ENCODE data around the gene FETUB. TPM values are rescaled to one million over a fixed set of nuclear protein-coding genes. Genes with fewer than 3 reads are reported as not detected.

The FETUB gene
- polyA plus RNA-seq, 3 donors = not detected

GRCh38 chr3:186653984-186654383, 13.8 kb downstream of the FETUB start:
- peaks cover 0 to 3% (median 0%) of the 10 kb centered on the region in 7 donors for H3K9me3 Mint-ChIP-seq
- H3K79me2 ChIP-seq (ENCODE audit: insufficient read depth, low read length) = no peaks in the 10 kb centered on the region
- H2AFZ ChIP-seq (ENCODE audit: insufficient read depth, low read depth, low read length, poor library complexity, severe bottlenecking) = no peak overlapping the region
- H3K4me3 Mint-ChIP-seq = no peak overlapping the region
- no peak overlapping the region for H3K4me2 ChIP-seq (replicated peaks; ENCODE audit: extremely low read depth, low read length, poor library complexity, severe bottlenecking)
- no peaks in the 10 kb centered on the region for H3K9me3 ChIP-seq (replicated peaks in 1 of 2; ENCODE audit: control insufficient read depth in 1 of 2, insufficient read depth in 1 of 2, low read length in 2 of 2)
- WGBS (ENCODE audit: insufficient coverage) = 71% methylated on average over 1 of the region's 6 CpGs
- H3K27ac ChIP-seq (ENCODE audit: low read depth in 1 of 2, low read length in 2 of 2) = no peak overlapping the region
- H4K20me1 ChIP-seq (ENCODE audit: insufficient read depth, low read length) = no peaks in the 10 kb centered on the region
- no peak overlapping the region for H3K27ac Mint-ChIP-seq
- no peak overlapping the region for H3K4me3 ChIP-seq (replicated peaks in 1 of 3; ENCODE audit: low read depth in 2 of 3, low read length in 3 of 3)
- no peaks in the 10 kb centered on the region for H3K4me1 ChIP-seq (ENCODE audit: control insufficient read depth in 1 of 2, insufficient read depth in 2 of 2, low read length in 2 of 2)
- H3K9ac ChIP-seq (ENCODE audit: insufficient read depth, low read length, poor library complexity, severe bottlenecking) = no peak overlapping the region
- H3K27me3 Mint-ChIP-seq (ENCODE audit: low read depth in 3 of 3) = peaks cover 7 to 10% (median 9%) of the 10 kb centered on the region in 3 donors
- H3K4me1 Mint-ChIP-seq = peaks cover 3% of the 10 kb centered on the region
- DNase-seq = no peak
- H3K36me3 Mint-ChIP-seq = no peaks in the 10 kb centered on the region
- intact Hi-C loops (cut with micrococcal nuclease) = no loop called here
- no peaks in the 10 kb centered on the region for H3K36me3 ChIP-seq (replicated peaks in 1 of 2; ENCODE audit: control insufficient read depth in 1 of 2, insufficient read depth in 2 of 2, low read length in 2 of 2)
- H3K27me3 ChIP-seq (ENCODE audit: control insufficient read depth in 2 of 2, insufficient read depth in 2 of 2, low read length in 2 of 2) = no peaks in the 10 kb centered on the region
- no peak for TF ChIP-seq CTCF (IDR thresholded peaks at IDR 0.05)

- peaks cover 14 to 27% (median 22%) of the 10 kb centered on the region in 3 donors for H3K27me3 Mint-ChIP-seq (ENCODE audit: low read depth in 3 of 3)
- Histone ChIP-seq H3K27ac (ENCODE audit: low read depth in 1 of 2, low read length in 2 of 2) (no peak overlapping the region), H4K20me1 (ENCODE audit: insufficient read depth, low read length) (no peaks in the 10 kb centered on the region), H3K4me1 (ENCODE audit: control insufficient read depth in 1 of 2, insufficient read depth in 2 of 2, low read length in 2 of 2) (no peaks in the 10 kb centered on the region), H3K9me3 (replicated peaks in 1 of 2; ENCODE audit: control insufficient read depth in 1 of 2, insufficient read depth in 1 of 2, low read length in 2 of 2) (no peaks in the 10 kb centered on the region), H3K4me3 (replicated peaks in 1 of 3; ENCODE audit: low read depth in 2 of 3, low read length in 3 of 3) (no peak overlapping the region), H3K4me2 (replicated peaks; ENCODE audit: extremely low read depth, low read length, poor library complexity, severe bottlenecking) (no peak overlapping the region), H3K36me3 (replicated peaks in 1 of 2; ENCODE audit: control insufficient read depth in 1 of 2, insufficient read depth in 2 of 2, low read length in 2 of 2) (no peaks in the 10 kb centered on the region), H3K79me2 (ENCODE audit: insufficient read depth, low read length) (no peaks in the 10 kb centered on the region), H3K27me3 (ENCODE audit: control insufficient read depth in 2 of 2, insufficient read depth in 2 of 2, low read length in 2 of 2) (peaks cover 2 to 7% of the 10 kb centered on the region in 2 donors), H2AFZ (ENCODE audit: insufficient read depth, low read depth, low read length, poor library complexity, severe bottlenecking) (no peak overlapping the region), H3K9ac (ENCODE audit: insufficient read depth, low read length, poor library complexity, severe bottlenecking) (no peak overlapping the region)
- DNase-seq = no peak
- no peak for TF ChIP-seq CTCF (IDR thresholded peaks at IDR 0.05)
- WGBS (ENCODE audit: insufficient coverage) = 62% methylated on average over 7 of the region's 7 CpGs
- H3K9me3 Mint-ChIP-seq = peaks cover 0 to 4% (median 0%) of the 10 kb centered on the region in 7 donors
- H3K4me1 Mint-ChIP-seq = peaks cover 5% of the 10 kb centered on the region
- intact Hi-C loops (cut with micrococcal nuclease) = no loop called here
- no peak overlapping the region for H3K4me3 Mint-ChIP-seq
- no peaks in the 10 kb centered on the region for H3K36me3 Mint-ChIP-seq
- H3K27ac Mint-ChIP-seq = peak overlapping the region in 1 of 7 donors; percentile 47
These were observed 23.3 kb downstream of the FETUB start for GRCh38 chr3:186663361-186664118.

Measured in CD14-positive monocyte (primary cell).